ENCODE results near the gene ALPP. TPM values are rescaled to one million over a fixed set of nuclear protein-coding genes. Genes with fewer than 3 reads are reported as not detected.

Gene ALPP
- total and polyA plus RNA-seq, 2 donors (not counting 1 experiment from before 2014, with no cell fraction given): not detected

DNA sequence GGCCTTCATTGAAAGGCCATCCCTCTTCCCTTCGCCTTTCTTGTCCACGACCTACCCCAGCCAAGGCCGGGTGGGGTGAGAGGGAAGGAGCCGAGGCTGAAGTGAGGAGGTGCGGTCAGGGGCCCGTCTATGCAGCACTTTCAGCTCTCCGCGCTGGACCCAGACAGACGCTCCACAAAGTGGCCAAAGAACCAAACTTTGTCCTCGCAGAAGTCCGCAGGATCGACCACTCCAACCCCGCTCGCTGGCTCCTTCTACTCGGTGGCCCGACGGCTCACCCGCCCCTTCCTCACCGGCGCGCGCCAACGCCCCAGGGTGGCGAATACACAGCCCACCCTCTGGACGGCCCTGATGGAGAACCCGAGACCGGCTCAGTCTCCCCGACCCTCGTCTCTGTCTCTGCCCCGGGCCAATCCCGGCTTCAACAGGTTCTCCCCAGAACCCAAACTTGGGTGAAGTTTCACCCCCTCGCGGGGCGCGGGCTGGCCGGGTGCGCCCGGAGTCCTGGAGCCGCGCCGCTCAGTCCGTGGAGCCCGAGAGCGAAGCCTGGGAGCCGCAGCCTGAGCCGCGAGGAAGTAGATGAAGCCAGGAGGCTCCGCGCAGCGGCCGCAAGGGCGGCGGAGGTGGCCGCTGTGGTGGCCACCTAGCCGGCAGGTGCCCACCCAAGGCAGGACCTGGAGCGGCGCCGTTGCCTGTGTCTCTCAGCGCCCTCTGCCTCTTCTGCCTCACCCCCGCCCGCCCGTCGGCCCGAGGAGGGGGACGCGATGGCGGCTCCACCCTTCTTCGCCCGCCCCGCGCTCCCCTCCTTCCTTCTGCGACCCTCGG is 26.7 kb upstream of the ALPP start:
- CTCF ChIA-PET: no interaction called here
- DNase-seq (no peak), ATAC-seq (ENCODE audit: low read depth) (no peak)
- POLR2A ChIA-PET: no interaction called here
- Histone ChIP-seq H3K9ac (ENCODE audit: low read length) (no peak overlapping the region), H3K36me3 (replicated peaks in 1 of 2; ENCODE audit: control extremely low read depth in 1 of 2, control insufficient read depth in 1 of 2, extremely low read depth in 1 of 2, insufficient read depth in 2 of 2, low read length in 1 of 2) (no peaks in the 10 kb centered on the region), H3K27ac (ENCODE audit: low read length in 2 of 2) (no peak overlapping the region), H3K4me2 (replicated peaks; ENCODE audit: low read depth, low read length, poor library complexity, severe bottlenecking) (no peak overlapping the region), H3K4me1 (ENCODE audit: control insufficient read depth in 2 of 2, insufficient read depth in 2 of 2, low read length in 2 of 2) (peaks cover 0 to 8% of the 10 kb centered on the region in 2 donors), H3K27me3 (replicated peaks in 1 of 4; ENCODE audit: control extremely low read depth in 1 of 4, control insufficient read depth in 3 of 4, insufficient read depth in 4 of 4, low read length in 3 of 4) (peaks cover 0 to 53% (median 17%) of the 10 kb centered on the region in 4 experiments), H3K4me3 (ENCODE audit: control extremely low read depth in 1 of 5, extremely low read depth in 1 of 5, insufficient read depth in 1 of 5, low read depth in 2 of 5, low read length in 4 of 5) (no peak overlapping the region), H3K79me2 (ENCODE audit: control insufficient read depth, insufficient read depth, low read length) (no peaks in the 10 kb centered on the region), H4K20me1 (ENCODE audit: control insufficient read depth, insufficient read depth, low read length, poor library complexity, severe bottlenecking) (no peaks in the 10 kb centered on the region), H2AFZ (ENCODE audit: insufficient read depth, low read depth, low read length, poor library complexity, severe bottlenecking) (no peak overlapping the region), H3K9me3 (ENCODE audit: control extremely low read depth in 1 of 3, control insufficient read depth in 2 of 3, insufficient read depth in 1 of 3, low read length in 2 of 3) (peaks cover 0 to 32% (median 0%) of the 10 kb centered on the region in 3 donors)
- no peak overlapping the region for H3K27ac Mint-ChIP-seq
- intact Hi-C loops (cut with micrococcal nuclease): no loop called here
- H3K4me1 Mint-ChIP-seq: no peaks in the 10 kb centered on the region
- H3K27me3 Mint-ChIP-seq: peaks cover 20% of the 10 kb centered on the region
- no peak overlapping the region for H3K4me3 Mint-ChIP-seq
- WGBS (ENCODE audit: insufficient coverage): 32% methylated on average over 69 of the region's 73 CpGs
- no peak for TF ChIP-seq EZH2 (IDR thresholded peaks at IDR 0.05; ENCODE audit: borderline replicate concordance, insufficient read depth, low read depth, low read length, poor library complexity, severe bottlenecking)
- TF ChIP-seq, protein P1, sequence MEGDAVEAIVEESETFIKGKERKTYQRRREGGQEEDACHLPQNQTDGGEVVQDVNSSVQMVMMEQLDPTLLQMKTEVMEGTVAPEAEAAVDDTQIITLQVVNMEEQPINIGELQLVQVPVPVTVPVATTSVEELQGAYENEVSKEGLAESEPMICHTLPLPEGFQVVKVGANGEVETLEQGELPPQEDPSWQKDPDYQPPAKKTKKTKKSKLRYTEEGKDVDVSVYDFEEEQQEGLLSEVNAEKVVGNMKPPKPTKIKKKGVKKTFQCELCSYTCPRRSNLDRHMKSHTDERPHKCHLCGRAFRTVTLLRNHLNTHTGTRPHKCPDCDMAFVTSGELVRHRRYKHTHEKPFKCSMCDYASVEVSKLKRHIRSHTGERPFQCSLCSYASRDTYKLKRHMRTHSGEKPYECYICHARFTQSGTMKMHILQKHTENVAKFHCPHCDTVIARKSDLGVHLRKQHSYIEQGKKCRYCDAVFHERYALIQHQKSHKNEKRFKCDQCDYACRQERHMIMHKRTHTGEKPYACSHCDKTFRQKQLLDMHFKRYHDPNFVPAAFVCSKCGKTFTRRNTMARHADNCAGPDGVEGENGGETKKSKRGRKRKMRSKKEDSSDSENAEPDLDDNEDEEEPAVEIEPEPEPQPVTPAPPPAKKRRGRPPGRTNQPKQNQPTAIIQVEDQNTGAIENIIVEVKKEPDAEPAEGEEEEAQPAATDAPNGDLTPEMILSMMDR (IDR thresholded peaks at IDR 0.05): no peak
- peaks cover under 1% of the 10 kb centered on the region for H3K9me3 Mint-ChIP-seq (ENCODE audit: insufficient read depth)

DNA sequence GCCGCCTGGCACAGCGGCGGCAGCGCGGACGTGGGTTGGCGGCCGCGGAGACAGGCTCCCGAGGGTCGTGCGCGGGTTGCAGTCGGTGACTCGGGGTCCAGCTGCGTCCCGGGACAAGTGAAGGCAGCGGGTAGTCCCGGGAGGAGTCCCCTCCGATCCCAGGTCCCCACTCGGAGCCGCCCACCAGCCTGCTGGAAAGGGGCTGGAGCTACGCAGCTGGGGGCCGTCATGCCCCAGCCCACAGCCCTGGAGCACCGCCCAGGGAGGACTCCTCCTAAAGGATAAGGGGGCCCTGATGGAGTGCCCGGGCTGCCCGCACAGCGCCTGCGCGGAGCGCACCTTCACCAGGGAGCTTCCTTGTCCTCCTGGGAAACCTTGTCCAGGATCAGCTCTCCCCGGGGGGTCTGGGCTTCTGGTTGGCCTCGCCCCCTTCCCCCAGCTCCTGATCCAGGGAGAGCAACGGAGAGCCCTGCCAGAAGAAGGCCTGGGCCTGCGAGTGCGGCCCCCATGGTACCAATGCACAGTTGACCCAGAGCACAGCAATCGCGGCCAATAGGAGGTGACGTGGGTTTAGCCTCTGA is 25.9 kb upstream of the ALPP start:
- Mint-ChIP-seq H3K4me1 (no peaks in the 10 kb centered on the region), H3K27ac (no peak overlapping the region), H3K9me3 (ENCODE audit: insufficient read depth) (no peaks in the 10 kb centered on the region), H3K4me3 (no peak overlapping the region), H3K27me3 (peaks cover 20% of the 10 kb centered on the region)
- Histone ChIP-seq H3K27me3 (replicated peaks in 1 of 4; ENCODE audit: control extremely low read depth in 1 of 4, control insufficient read depth in 3 of 4, insufficient read depth in 4 of 4, low read length in 3 of 4) (peaks cover 0 to 53% (median 17%) of the 10 kb centered on the region in 4 experiments), H3K4me1 (ENCODE audit: control insufficient read depth in 2 of 2, insufficient read depth in 2 of 2, low read length in 2 of 2) (peaks cover 0 to 8% of the 10 kb centered on the region in 2 donors), H3K36me3 (replicated peaks in 1 of 2; ENCODE audit: control extremely low read depth in 1 of 2, control insufficient read depth in 1 of 2, extremely low read depth in 1 of 2, insufficient read depth in 2 of 2, low read length in 1 of 2) (no peaks in the 10 kb centered on the region), H3K79me2 (ENCODE audit: control insufficient read depth, insufficient read depth, low read length) (no peaks in the 10 kb centered on the region), H3K4me2 (replicated peaks; ENCODE audit: low read depth, low read length, poor library complexity, severe bottlenecking) (no peak overlapping the region), H2AFZ (ENCODE audit: insufficient read depth, low read depth, low read length, poor library complexity, severe bottlenecking) (no peak overlapping the region), H3K4me3 (ENCODE audit: control extremely low read depth in 1 of 5, extremely low read depth in 1 of 5, insufficient read depth in 1 of 5, low read depth in 2 of 5, low read length in 4 of 5) (no peak overlapping the region), H3K9ac (ENCODE audit: low read length) (no peak overlapping the region), H3K9me3 (ENCODE audit: control extremely low read depth in 1 of 3, control insufficient read depth in 2 of 3, insufficient read depth in 1 of 3, low read length in 2 of 3) (peaks cover 0 to 29% (median 0%) of the 10 kb centered on the region in 3 donors), H3K27ac (ENCODE audit: low read length in 2 of 2) (no peak overlapping the region), H4K20me1 (ENCODE audit: control insufficient read depth, insufficient read depth, low read length, poor library complexity, severe bottlenecking) (no peaks in the 10 kb centered on the region)
- no peak for TF ChIP-seq EZH2 (IDR thresholded peaks at IDR 0.05; ENCODE audit: borderline replicate concordance, insufficient read depth, low read depth, low read length, poor library complexity, severe bottlenecking)
- TF ChIP-seq, protein P1 (IDR thresholded peaks at IDR 0.05): no peak
- POLR2A ChIA-PET: no interaction called here
- CTCF ChIA-PET: no interaction called here
- WGBS (ENCODE audit: insufficient coverage): 65% methylated on average over 39 of the region's 39 CpGs
- DNase-seq: no peak
- ATAC-seq (ENCODE audit: low read depth): no peak
- intact Hi-C loops (cut with micrococcal nuclease): no loop called here
